Stimulated activated CD4-positive, alpha-beta T cell treated with anti-CD3 and anti-CD28 coated beads, Interleukin-1b, Interleukin-23, amount 100 ng/mL, for 48 hours (primary cell): Measurements from ENCODE around the gene OPRM1.
A peak's percentile ranks its signal among the peaks of the same experiment; 100 is the strongest.
"Not testable (repeated sequence)": the region's sequence is repeated elsewhere in the genome, so short reads cannot be mapped to it uniquely, and the experiment has no call there.

Experiments used
- DNase-seq: peaks from one replicate; pipeline ENCODE4 v3.0.0-alpha.2; 2020

Gene OPRM1

DNA sequence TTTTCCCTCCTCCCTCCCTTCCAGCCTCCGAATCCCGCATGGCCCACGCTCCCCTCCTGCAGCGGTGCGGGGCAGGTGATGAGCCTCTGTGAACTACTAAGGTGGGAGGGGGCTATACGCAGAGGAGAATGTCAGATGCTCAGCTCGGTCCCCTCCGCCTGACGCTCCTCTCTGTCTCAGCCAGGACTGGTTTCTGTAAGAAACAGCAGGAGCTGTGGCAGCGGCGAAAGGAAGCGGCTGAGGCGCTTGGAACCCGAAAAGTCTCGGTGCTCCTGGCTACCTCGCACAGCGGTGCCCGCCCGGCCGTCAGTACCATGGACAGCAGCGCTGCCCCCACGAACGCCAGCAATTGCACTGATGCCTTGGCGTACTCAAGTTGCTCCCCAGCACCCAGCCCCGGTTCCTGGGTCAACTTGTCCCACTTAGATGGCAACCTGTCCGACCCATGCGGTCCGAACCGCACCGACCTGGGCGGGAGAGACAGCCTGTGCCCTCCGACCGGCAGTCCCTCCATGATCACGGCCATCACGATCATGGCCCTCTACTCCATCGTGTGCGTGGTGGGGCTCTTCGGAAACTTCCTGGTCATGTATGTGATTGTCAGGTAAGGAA lies at the start of gene OPRM1:
Gene OPRM1, plus strand, starts transcription at position 10 of the 612 bp plus-strand sequence. Its CDS starts 305 bp downstream, at position 315.
- peak; percentile 39 for DNase-seq

DNA sequence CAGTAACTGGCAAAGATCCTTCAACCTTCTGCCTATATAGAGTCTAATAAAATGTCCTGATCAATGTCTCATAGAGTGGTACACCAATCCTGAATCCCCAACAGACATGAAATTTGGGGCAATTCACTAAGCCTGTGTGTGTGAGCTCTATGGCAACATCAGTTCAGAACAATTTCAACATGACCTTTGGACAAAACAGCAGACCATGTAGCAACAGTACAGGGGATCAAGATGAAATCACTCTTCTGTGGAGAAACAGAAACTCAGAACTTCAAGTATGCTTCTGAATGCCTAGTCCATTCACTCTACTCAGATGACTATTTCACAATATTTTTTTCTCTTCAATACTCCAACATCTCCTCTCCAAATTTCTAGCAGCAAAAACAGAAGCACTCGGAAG lies 49.1 kb upstream of the OPRM1 start:
- no peak for DNase-seq

DNA sequence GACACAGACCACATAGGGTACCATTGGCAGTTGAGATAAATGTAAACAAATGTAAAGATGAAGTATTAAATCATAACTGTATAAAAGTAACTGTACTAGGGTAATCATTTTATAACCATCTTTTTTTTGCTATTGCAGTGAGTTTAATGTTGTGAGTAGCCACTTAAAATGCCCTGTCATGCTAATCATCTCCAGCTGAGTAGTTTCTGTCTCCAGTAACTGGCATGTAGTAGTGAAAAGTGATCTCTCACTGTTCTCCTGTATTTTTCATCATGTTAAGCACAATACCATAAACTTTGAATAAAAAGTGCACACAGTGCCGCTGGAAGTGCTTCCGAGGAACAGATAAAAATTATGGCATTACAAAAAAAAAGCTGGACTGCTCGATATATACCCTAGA lies 45.0 kb upstream of the OPRM1 start:
- DNase-seq, result no peak

DNA sequence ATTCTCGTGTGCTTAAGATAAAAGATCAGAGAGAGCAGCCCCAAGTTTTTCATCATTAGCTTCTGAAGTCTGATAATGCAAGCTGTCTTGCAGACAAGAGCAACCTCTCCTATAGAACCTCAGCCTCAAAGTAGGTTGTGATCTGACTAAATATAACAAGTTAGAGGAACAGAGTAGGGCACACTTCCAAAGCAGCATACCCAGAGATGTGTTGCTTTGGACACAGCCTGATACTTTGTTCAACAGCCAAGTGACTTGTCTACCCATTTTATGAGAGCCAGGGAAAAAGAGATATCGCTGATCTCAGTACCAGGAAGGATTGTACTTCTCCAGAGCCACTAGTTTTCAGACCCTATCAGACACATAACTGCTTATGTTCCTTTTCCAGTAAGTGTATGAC lies 44.2 kb upstream of the OPRM1 start:
- no peak for DNase-seq

DNA sequence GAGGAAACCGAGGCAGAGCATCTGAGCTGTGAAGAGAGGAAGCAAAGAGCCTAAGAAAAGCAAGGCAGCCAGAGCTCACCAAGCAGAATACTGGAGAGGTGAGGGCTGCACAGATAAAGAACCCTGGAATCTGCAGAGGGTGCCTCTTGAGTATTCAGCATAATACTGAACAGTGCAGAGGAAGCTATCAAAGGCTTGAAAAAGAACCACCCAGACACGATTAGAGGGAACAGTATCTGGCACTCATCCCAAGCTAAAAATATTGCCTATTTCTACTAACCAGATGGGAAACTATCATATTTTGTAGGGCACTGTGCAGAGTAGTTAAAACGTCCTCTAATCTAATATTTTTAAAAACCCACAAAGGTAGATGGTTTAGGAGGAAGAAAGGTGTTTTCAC lies 41.8 kb upstream of the OPRM1 start:
- no peak for DNase-seq

DNA sequence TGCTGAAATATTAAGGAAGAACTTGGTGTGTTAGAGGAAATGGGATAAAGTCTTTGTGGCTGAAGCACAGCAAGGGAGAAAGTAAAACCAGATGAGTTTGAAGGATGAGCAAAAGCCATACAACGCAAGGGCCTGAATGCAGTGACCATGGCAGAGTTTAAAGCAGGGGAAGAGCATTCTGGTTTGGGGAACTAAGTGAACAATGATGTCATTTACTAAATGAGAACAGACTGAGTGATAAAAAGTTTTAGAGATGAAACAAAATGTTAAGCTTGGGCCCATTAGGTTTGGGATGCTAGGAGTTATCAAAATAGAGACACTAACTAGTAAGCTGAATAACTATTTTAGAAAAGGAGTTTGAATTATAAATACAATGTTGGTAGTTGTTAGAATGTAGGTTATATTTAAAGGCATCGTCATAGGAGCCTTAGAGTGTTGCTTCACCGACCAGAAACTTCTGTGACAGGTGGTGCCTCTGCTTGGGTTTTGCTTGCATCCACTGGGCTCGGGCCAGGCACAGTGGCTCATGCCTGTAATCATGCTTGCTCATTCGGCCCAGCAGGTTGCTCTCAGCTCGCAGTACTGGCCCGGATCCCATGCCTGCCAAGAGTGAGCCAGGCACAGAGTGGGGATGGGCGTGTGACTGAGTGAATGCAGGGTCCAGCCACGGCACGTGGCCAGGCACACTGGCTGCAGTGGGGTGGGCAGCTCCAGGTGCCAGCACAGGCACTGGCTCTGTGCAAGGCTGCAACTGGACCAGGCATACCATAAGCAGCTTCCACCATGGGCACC lies 37.4 kb upstream of the OPRM1 start:
- DNase-seq, result no peak

GRCh38 chr6:154002894-154003293 lies 36.1 kb upstream of the OPRM1 start:
- no peak for DNase-seq

DNA sequence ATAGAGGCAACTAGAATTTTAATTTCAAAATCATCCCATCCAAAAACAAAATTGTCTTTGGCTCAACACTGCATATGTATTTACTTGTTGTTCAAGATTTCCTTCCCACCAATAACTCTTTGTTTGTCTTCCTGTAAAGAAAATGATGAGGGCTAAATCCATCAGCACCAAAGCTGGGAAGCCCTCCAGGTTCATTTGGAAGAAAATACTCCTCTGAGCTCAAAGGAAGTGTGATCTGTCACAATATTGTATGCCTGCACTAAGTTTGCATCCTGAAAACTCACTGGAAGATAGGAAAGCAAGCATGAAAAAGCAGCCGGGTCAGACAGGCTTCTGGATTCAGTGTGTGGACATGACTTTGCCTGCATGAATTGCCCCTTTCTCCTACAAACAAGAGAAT lies 28.7 kb upstream of the OPRM1 start:
- no peak for DNase-seq

DNA sequence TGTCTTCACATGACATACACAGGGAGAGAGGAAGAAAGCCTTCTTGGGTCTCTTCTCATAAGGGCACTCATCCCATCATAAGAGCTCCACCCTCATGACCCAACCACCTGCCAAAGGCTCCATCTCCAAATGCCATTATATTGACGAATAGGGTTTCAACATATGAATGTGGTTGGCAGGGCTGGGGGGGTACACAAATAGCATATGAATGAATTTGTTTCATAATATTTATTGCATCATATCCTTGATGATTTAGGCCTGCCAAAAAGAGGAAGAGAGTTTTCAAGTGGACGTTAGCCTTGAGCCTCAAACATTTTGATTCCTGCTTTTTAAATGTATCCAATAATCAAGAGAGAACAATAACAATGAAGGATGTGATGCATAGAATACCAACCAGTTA lies 26.2 kb upstream of the OPRM1 start:
- no peak for DNase-seq

GRCh38 chr6:154017786-154018185 lies 21.3 kb upstream of the OPRM1 start:
- no peak for DNase-seq

GRCh38 chr6:154030646-154031045 lies 8.4 kb upstream of the OPRM1 start:
- DNase-seq, result no peak

DNA sequence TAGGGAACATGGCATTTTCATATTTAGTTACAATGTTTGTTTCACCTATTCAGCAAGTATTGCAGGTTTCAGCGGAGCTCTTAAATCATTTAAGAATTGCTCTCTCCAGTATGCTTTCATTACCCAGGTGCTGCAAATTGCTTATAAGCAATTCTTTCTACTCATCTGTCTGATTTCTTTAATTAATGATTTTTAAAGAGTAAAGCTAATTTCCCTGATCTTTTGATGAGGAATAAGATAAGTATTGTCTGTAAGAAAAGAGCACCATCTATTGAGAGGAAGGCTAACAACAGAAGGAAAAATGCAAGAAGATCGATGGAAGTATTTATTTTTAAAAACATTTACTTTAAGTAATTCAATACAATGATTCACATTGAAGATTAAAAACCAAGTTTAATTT lies 2.0 kb downstream of the OPRM1 start:
- DNase-seq, result no peak

DNA sequence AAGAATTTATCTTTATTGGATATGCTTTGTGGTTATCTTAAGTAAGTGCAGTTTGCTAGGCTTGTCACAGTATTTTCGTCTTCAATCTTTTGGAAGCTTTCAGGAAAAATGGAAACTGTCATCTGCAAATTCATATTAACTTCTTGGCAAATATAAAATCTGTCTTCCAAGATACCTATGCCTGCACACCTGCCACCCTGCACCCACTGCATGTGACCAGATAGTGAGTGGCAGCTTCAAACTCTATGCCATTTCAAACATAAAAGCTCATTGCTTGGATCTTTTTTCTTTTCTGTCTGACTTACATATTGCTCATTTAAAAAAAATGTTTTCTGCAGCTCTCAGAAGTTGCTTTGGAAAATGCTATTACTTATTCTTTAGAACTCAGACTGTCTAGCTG lies 14.1 kb downstream of the OPRM1 start:
- no peak for DNase-seq

GRCh38 chr6:154056536-154056935 lies 17.5 kb downstream of the OPRM1 start:
- DNase-seq, result no peak

- DNase-seq, result no peak
Measured at GRCh38 chr6:154057098-154057497, 18.1 kb downstream of the OPRM1 start.

- DNase-seq, result no peak
Measured at GRCh38 chr6:154058963-154059680, 20.1 kb downstream of the OPRM1 start.

- no peak for DNase-seq
Measured at GRCh38 chr6:154060076-154060475, 21.0 kb downstream of the OPRM1 start.

DNA sequence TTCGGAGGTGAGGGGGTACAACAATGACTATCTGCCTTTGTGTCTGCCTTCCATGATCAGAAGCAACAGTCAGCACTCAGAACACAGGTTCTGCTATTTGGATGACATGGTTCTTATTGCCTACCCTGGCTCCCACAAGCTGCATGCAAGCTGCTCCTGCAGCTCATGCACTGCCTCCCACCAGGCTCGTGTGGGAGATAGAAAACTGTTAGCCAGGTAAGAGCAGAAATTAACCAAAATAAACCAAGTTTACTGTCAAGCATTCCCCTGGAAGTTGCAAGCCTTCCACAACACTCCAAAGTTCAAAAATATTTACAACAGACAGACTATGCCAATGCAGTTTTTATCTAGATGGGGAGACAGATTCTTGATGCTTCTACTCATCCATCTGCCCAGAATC lies 31.0 kb downstream of the OPRM1 start:
- no peak for DNase-seq

DNA sequence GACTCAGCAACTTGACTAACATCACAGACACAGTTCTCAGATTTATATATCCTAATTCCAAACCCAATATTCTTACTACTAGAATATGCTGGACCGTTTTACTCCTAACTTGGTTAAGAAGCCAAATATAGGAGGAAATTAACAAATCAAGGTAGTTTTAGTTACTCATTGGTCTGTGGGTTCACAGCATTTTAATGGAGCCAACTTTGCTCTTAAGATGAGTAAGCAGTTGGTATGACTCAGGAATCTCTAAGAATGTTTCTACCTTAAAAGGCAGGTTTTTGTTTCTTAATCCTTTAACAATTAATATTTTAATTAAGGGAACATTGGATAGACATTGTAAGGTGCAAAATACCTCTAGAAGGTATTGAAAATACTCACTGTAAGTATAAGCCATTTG lies 31.6 kb downstream of the OPRM1 start:
- no peak for DNase-seq

GRCh38 chr6:154071236-154071635 lies 32.2 kb downstream of the OPRM1 start:
- no peak for DNase-seq

DNA sequence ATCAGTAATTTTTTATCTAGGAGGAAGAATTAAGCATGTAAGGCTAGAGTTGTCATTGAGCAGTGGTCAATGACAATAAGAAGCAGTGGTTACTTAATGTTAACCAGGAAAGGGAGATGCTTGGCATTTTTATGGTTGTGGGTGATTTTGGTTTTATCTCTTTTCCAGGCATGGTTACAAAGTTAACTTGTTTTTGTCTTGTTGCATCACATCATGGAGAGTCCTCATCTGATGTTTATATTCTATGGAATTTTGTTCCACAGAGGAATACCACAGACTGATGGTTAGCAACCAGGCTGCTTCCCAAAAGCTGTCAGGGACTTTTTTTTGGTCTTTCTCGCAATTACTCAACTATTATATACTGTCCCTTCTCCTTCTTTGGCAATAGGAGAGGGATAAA lies 32.7 kb downstream of the OPRM1 start:
- DNase-seq, result no peak

GRCh38 chr6:154078596-154078995 lies 39.6 kb downstream of the OPRM1 start:
- DNase-seq, result not testable (repeated sequence)

DNA sequence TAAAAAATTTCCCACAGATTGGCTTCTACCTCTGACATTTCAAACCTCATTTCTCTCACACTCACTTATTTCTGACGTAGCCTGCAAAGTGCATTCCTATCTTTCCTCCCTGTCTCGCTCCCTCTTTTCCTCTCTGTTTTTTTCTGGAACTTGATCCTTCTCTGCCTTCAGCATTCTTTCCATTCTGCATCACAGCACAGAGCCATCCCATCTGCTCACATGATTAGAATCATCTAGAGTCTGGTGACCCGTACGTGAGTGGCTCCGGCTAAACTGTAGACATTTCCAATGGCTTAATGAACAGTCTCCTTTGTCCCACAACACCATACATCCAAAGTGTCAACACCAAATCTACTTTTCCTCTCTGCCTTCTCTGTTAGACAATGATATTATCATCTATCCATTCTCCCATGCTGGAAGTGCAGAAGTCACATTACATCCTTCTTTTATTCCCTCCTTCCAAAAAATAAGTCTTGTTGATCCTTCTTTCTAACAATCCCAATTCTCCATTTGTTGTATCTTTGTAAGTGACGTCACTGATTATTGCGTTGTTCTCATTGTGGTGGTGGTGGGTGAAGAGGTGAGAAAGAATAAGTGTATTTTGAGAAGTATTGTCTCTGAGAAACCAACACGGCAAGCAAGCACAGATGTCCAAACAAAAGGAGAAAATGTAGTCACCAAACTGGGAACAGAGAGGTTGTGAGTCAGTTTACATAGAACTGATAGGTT lies 41.6 kb downstream of the OPRM1 start:
- no peak for DNase-seq
